Tongue (tissue), 3 donors: ENCODE results near the gene HARS1. TPM values are rescaled to one million over a fixed set of nuclear protein-coding genes. Genes with fewer than 3 reads are reported as not detected.
"Not testable (repeated sequence)": the region's sequence is repeated elsewhere in the genome, so short reads cannot be mapped to it uniquely, and the experiment has no call there.

Source experiments
- DNase-seq: peaks from one replicate; pipeline ENCODE4 v3.0.0-alpha.2; 2015
- small RNA-seq: library from RNA; depleted of rRNA; stranded (forward); fragments of <200 nt; gene quantifications from one replicate; pipeline ENCODE3, GENCODE V24; 2014; ENCODE audit warnings: low replicate concordance
- total RNA-seq: library from RNA; depleted of rRNA; stranded (reverse); fragments of >200 nt; gene quantifications from one replicate; pipeline ENCODE4 v1.2.3, GENCODE V29; 2014

The HARS1 gene
- total RNA-seq, 1 donor from 2014 or later: 42.1 TPM

- DNase-seq: peak; percentile 24
Observed at GRCh38 chr5:140633021-140633471, 58.1 kb downstream of the HARS1 start, which contains the start of gene CD14. TSS of gene CD14 (minus strand) at chr5:140633175. CDS start at chr5:140633071, 104 bp downstream.

GRCh38 chr5:140632366-140633020, 58.7 kb downstream of the HARS1 start:
- DNase-seq: peak; percentile 29

DNA sequence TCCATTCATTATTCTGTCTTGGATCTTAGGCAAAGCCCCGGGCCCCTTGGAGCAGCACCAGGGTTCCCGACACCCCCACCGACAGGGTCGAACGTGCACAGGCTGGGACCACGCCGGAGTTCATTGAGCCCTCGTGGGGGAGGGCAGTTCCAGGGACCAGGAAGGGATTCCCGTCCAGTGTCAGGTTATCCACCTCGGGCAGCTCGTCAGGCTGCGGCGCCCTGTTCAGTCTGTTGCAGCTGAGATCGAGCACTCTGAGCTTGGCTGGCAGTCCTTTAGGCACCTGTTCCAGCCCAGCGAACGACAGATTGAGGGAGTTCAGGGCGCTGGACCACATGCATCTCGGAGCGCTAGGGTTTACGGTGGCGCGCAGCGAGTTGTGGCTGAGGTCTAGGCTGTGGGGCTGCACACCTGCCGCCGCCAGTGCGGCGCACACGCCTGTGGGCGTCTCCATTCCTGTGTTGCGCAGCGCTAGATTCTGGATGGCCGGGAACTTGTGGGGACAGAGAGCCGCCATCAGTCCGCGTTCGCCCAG, 59.3 kb downstream of the HARS1 start:
- DNase-seq: peak; percentile 40

DNA sequence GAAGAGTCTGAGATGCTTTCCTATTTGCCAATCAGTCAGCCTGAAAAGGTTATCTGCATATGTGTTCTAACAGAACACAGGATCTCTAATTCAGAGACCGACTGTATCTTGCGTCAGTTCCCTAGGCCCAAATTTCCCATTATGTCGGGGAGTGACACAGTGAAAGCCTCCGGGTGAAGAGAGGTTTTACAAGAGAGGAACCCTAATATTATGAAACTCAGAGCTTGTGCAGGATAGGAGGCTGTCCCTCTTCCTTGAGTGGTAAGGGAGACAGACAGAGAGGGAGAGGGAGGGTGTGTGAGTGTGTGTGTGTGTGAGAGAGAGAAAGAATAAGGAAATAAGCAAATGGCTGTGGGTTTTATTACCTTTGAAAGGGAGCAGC, 60.1 kb downstream of the HARS1 start:
- no peak for DNase-seq

- DNase-seq: no peak
Observed at GRCh38 chr5:140630292-140631035, 60.7 kb downstream of the HARS1 start.

- DNase-seq: no peak
Observed at GRCh38 chr5:140628711-140629110, 62.5 kb downstream of the HARS1 start.

DNA sequence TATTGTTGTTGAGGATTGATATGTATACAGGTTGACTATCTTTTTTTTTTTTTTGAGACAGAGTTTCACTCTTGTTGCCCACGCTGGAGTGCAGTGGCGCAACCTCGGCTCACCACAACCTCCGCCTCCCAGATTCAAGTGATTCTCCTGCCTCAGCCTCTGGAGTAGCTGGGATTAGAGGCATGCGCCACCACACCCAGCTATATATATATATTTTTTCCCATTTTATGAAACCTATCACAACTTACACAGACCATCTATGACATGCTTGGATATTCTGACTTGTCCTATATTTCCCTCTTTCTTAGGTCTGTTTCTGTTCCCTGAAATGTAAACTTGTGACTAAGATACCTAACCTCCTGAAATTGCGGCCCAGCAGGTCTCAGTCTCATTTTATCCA, 63.2 kb downstream of the HARS1 start:
- no peak for DNase-seq

GRCh38 chr5:140624886-140625285, 66.3 kb downstream of the HARS1 start:
- not testable (repeated sequence) for DNase-seq

Small RNAs within 50 kb of the gene (small RNA-seq; reads per million reads assigned to genes)
- gene VTRNA1-1: 12.6 reads per million, percentile 94 among the genes with 10 or more reads in this experiment
- 0.32 reads per million, percentile 56 among the genes with 10 or more reads in this experiment for gene VTRNA1-2
- gene VTRNA1-3: 0.10 reads per million

Other genes with a start within 250 kb of the HARS1 start
- not detected for gene EIF4EBP3, start 143.7 kb downstream of the HARS1 start, total RNA-seq
- 18.9 TPM for gene SRA1, start 133.9 kb downstream of the HARS1 start, total RNA-seq
- gene APBB3, start 126.8 kb downstream of the HARS1 start, total RNA-seq: 32.6 TPM
- gene SLC35A4, start 126.5 kb downstream of the HARS1 start, total RNA-seq: 9.7 TPM
- gene CD14, start 58.2 kb downstream of the HARS1 start, total RNA-seq: 15.7 TPM
- gene TMCO6, start 51.9 kb downstream of the HARS1 start, total RNA-seq: 17.8 TPM
- gene NDUFA2, start 43.7 kb downstream of the HARS1 start, total RNA-seq: 27.7 TPM
- gene IK, start 43.5 kb downstream of the HARS1 start, total RNA-seq: 93.7 TPM
- gene WDR55, start 26.5 kb downstream of the HARS1 start, total RNA-seq: 16.9 TPM
- not detected for gene DND1, start 17.8 kb downstream of the HARS1 start, total RNA-seq
- gene HARS2, start 85 bp upstream of the HARS1 start, total RNA-seq: 24.8 TPM
- 27.5 TPM for gene ZMAT2, start 9.1 kb upstream of the HARS1 start, total RNA-seq
- not detected for gene PCDHA1, start 94.8 kb upstream of the HARS1 start, total RNA-seq
- gene PCDHA2, start 103.5 kb upstream of the HARS1 start, total RNA-seq: 0.72 TPM
- gene PCDHA3, start 109.7 kb upstream of the HARS1 start, total RNA-seq: 0.10 TPM
- gene PCDHA4, start 115.7 kb upstream of the HARS1 start, total RNA-seq: 1.4 TPM
- gene PCDHA5, start 130.2 kb upstream of the HARS1 start, total RNA-seq: 0.41 TPM
- 0.82 TPM for gene PCDHA6, start 136.6 kb upstream of the HARS1 start, total RNA-seq
- gene PCDHA7, start 142.9 kb upstream of the HARS1 start, total RNA-seq: 0.21 TPM
- gene PCDHA8, start 149.8 kb upstream of the HARS1 start, total RNA-seq: not detected
- gene PCDHA9, start 157.0 kb upstream of the HARS1 start, total RNA-seq: 0.10 TPM
- 0.21 TPM for gene PCDHA10, start 164.5 kb upstream of the HARS1 start, total RNA-seq
- gene PCDHA11, start 177.6 kb upstream of the HARS1 start, total RNA-seq: 0.51 TPM
- gene PCDHA12, start 183.9 kb upstream of the HARS1 start, total RNA-seq: 0.10 TPM
- 0.31 TPM for gene PCDHA13, start 190.8 kb upstream of the HARS1 start, total RNA-seq
- gene PCDHAC1, start 234.9 kb upstream of the HARS1 start, total RNA-seq: 0.41 TPM